GM04503 (cell line): ENCODE measurements around the gene SPATA31C1.
A peak's percentile ranks its signal among the peaks of the same experiment; 100 is the strongest.
"Not testable (repeated sequence)": the region's sequence is repeated elsewhere in the genome, so short reads cannot be mapped to it uniquely, and the experiment has no call there.

Source experiments
- DNase-seq: peaks from one replicate; pipeline ENCODE4 v3.0.0-alpha.2; 2012; ENCODE audit warnings: low read depth

Gene SPATA31C1

GRCh38 chr9:87886933-87887505 lies 30.7 kb upstream of the SPATA31C1 start:
- DNase-seq = no peak

GRCh38 chr9:87887661-87888480 lies 29.9 kb upstream of the SPATA31C1 start:
- DNase-seq = no peak

- DNase-seq = no peak
Measured at GRCh38 chr9:87888501-87888900, 29.3 kb upstream of the SPATA31C1 start.

GRCh38 chr9:87889065-87889881 lies 28.5 kb upstream of the SPATA31C1 start:
- DNase-seq = no peak

- no peak for DNase-seq
Measured at GRCh38 chr9:87889882-87890252, 27.9 kb upstream of the SPATA31C1 start.

- no peak for DNase-seq
Measured at GRCh38 chr9:87890837-87891236, 26.9 kb upstream of the SPATA31C1 start.

GRCh38 chr9:87891754-87892153 lies 26.0 kb upstream of the SPATA31C1 start:
- no peak for DNase-seq

GRCh38 chr9:87892956-87893355 lies 24.8 kb upstream of the SPATA31C1 start:
- DNase-seq = no peak

GRCh38 chr9:87894998-87895625 lies 22.6 kb upstream of the SPATA31C1 start:
- DNase-seq = no peak

- DNase-seq = no peak
Measured at GRCh38 chr9:87896891-87897290, 20.9 kb upstream of the SPATA31C1 start.

GRCh38 chr9:87898151-87898550 lies 19.6 kb upstream of the SPATA31C1 start:
- no peak for DNase-seq

- DNase-seq = not testable (repeated sequence)
Measured at GRCh38 chr9:87902371-87902770, 15.4 kb upstream of the SPATA31C1 start.

GRCh38 chr9:87909310-87910041 lies 8.3 kb upstream of the SPATA31C1 start:
- no peak for DNase-seq

- DNase-seq = peak; percentile 61
Measured at GRCh38 chr9:87910821-87911220, 6.9 kb upstream of the SPATA31C1 start.

GRCh38 chr9:87919013-87919412 lies 1.3 kb downstream of the SPATA31C1 start:
- not testable (repeated sequence) for DNase-seq

- not testable (repeated sequence) for DNase-seq
Measured at GRCh38 chr9:87921561-87921960, 3.8 kb downstream of the SPATA31C1 start.

- DNase-seq = not testable (repeated sequence)
Measured at GRCh38 chr9:87923012-87923411, 5.2 kb downstream of the SPATA31C1 start.

GRCh38 chr9:87924851-87925250 lies 7.1 kb downstream of the SPATA31C1 start:
- DNase-seq = not testable (repeated sequence)

GRCh38 chr9:87929152-87929551 lies 11.4 kb downstream of the SPATA31C1 start:
- DNase-seq = not testable (repeated sequence)

GRCh38 chr9:87934444-87934843 lies 16.7 kb downstream of the SPATA31C1 start:
- not testable (repeated sequence) for DNase-seq

GRCh38 chr9:87937352-87937751 lies 19.6 kb downstream of the SPATA31C1 start:
- not testable (repeated sequence) for DNase-seq

- not testable (repeated sequence) for DNase-seq
Measured at GRCh38 chr9:87937918-87938317, 20.2 kb downstream of the SPATA31C1 start.
